Body of pancreas (tissue), 4 donors: ENCODE data around the gene DYNC1I1. TPM values are rescaled to one million over a fixed set of nuclear protein-coding genes. Genes with fewer than 3 reads are reported as not detected.

Experiments
- ATAC-seq: fragments of 150-250 bp; one replicate; pipeline ENCODE4 v1.9.1; 2016
- DNase-seq, 4 donors: peaks; one replicate each; pipeline ENCODE4 v3.0.0-alpha.2; 2019
- H3K27ac ChIP-seq, 4 donors: fragments of 200-600 bp; sonication (generic); 1 replicate in 3 of 4; 2 replicates in 1 of 4; pipeline versions ENCODE4 v1.5.1 to v1.6.1; 2016 to 2019; ENCODE audit warnings: mild to moderate bottlenecking in 1 of 4, mixed read lengths in 1 of 4, moderate library complexity in 1 of 4
- H3K27me3 ChIP-seq, 2 donors: fragments of 200-600 bp; sonication (generic); one replicate each; pipeline ENCODE4 v1.6.0; 2016; ENCODE audit warnings: mild to moderate bottlenecking in 1 of 2
- H3K36me3 ChIP-seq, 2 donors: fragments of 200-600 bp; sonication (generic); replicated peaks in 1 of 2; 2 replicates each; pipeline ENCODE4 v1.5.1; 2016; ENCODE audit warnings: low read depth in 2 of 2; ENCODE audit not compliant: insufficient read depth in 1 of 2
- H3K4me1 ChIP-seq: fragments of 200-600 bp; sonication (generic); one replicate; pipeline ENCODE4 v1.6.0; 2016
- H3K4me3 ChIP-seq, 2 donors: fragments of 200-600 bp; sonication (generic); 1 replicate in 1 of 2; 2 replicates in 1 of 2; pipeline ENCODE4 v1.5.1; 2016 to 2019
- H3K9me3 ChIP-seq, 3 donors: fragments of 200-600 bp; sonication (generic); 1 replicate in 2 of 3; 2 replicates in 1 of 3; pipeline ENCODE4 v1.5.1; 2016
- CTCF ChIP-seq, 7 experiments: fragments of 450-650 bp in 4 of 7; fragments of 200-600 bp in 3 of 7; sonication (generic) in 3 of 7; IDR thresholded peaks; one replicate each; pipeline ENCODE4 v1.5.1; 2016 to 2019; ENCODE audit warnings: antibody characterized with exemption in 7 of 7
- POLR2A ChIP-seq, 3 donors: fragments of 450-650 bp; IDR thresholded peaks; one replicate each; pipeline ENCODE4 v1.6.1; 2016; ENCODE audit warnings: antibody characterized with exemption in 3 of 3, mild to moderate bottlenecking in 2 of 3
- WGBS, 2 donors: methylation state at CpG; one replicate each; pipeline ENCODE4 v1.1.5; 2017; 5-methylcytosine and 5-hydroxymethylcytosine counted together
- intact Hi-C: fragments of 100-400 bp; cut with DNase I; formaldehyde crosslinking; loops from one replicate; pipeline ENCODE4 v1.15.1; 2023
- total RNA-seq, 2 donors: library from RNA; depleted of rRNA; stranded (reverse); fragments of >200 nt; gene quantifications; one replicate each; pipeline ENCODE4 v1.1.0, GENCODE V29; 2016

The DYNC1I1 gene
- total RNA-seq, 2 donors from 2014 or later, result 1.3 to 4.2 TPM

GRCh38 chr7:95893484-95893883 lies 121.1 kb downstream of the DYNC1I1 start:
- no peak overlapping the region for H3K27ac ChIP-seq
- ATAC-seq, result no peak
- TF ChIP-seq CTCF (IDR thresholded peaks at IDR 0.05) (no peak), POLR2A (IDR thresholded peaks at IDR 0.05) (no peak)
- H3K4me1 ChIP-seq, result no peaks in the 10 kb centered on the region
- intact Hi-C loops, result no loop called here
- DNase-seq, result no peak
- H3K36me3 ChIP-seq, result no peaks in the 10 kb centered on the region
- no peak overlapping the region for H3K4me3 ChIP-seq
- H3K9me3 ChIP-seq, result no peaks in the 10 kb centered on the region
- H3K27me3 ChIP-seq, result no peaks in the 10 kb centered on the region

GRCh38 chr7:95897557-95898251 lies 125.3 kb downstream of the DYNC1I1 start:
- no peaks in the 10 kb centered on the region for H3K4me1 ChIP-seq
- TF ChIP-seq POLR2A (IDR thresholded peaks at IDR 0.05) (no peak), CTCF (IDR thresholded peaks at IDR 0.05) (no peak)
- 51 to 52% methylated on average over 5 of the region's 5 CpGs for WGBS, 2 donors
- no peak overlapping the region for H3K27ac ChIP-seq
- H3K9me3 ChIP-seq, result no peaks in the 10 kb centered on the region
- no peak for ATAC-seq
- intact Hi-C loops, result no loop called here
- no peaks in the 10 kb centered on the region for H3K36me3 ChIP-seq
- DNase-seq, result no peak
- no peak overlapping the region for H3K4me3 ChIP-seq
- H3K27me3 ChIP-seq, result no peaks in the 10 kb centered on the region

GRCh38 chr7:95899919-95900513 lies 127.7 kb downstream of the DYNC1I1 start:
- no peak for ATAC-seq
- no peaks in the 10 kb centered on the region for H3K4me1 ChIP-seq
- no peaks in the 10 kb centered on the region for H3K27me3 ChIP-seq
- TF ChIP-seq CTCF (IDR thresholded peaks at IDR 0.05) (no peak), POLR2A (IDR thresholded peaks at IDR 0.05) (no peak)
- H3K9me3 ChIP-seq, result no peaks in the 10 kb centered on the region
- no peaks in the 10 kb centered on the region for H3K36me3 ChIP-seq
- peak in 1 of 4 donors; percentile 6 for DNase-seq
- H3K4me3 ChIP-seq, result no peak overlapping the region
- WGBS, 2 donors, result 24 to 36% methylated on average over 5 of the region's 5 CpGs
- intact Hi-C loops, result no loop called here
- H3K27ac ChIP-seq, result no peak overlapping the region

- no peaks in the 10 kb centered on the region for H3K9me3 ChIP-seq
- no peaks in the 10 kb centered on the region for H3K27me3 ChIP-seq
- no peaks in the 10 kb centered on the region for H3K36me3 ChIP-seq
- ATAC-seq (no peak), DNase-seq (no peak)
- H3K4me3 ChIP-seq, result no peak overlapping the region
- H3K4me1 ChIP-seq, result no peaks in the 10 kb centered on the region
- WGBS, 2 donors, result 62 to 63% methylated on average over 1 of the region's 1 CpG
- intact Hi-C loops, result no loop called here
- no peak for TF ChIP-seq POLR2A (IDR thresholded peaks at IDR 0.05)
- TF ChIP-seq CTCF (IDR thresholded peaks at IDR 0.05), result no peak
- no peak overlapping the region for H3K27ac ChIP-seq
Measured at GRCh38 chr7:95901006-95901405, 128.7 kb downstream of the DYNC1I1 start.

- Histone ChIP-seq H3K27ac (no peak overlapping the region), H3K4me3 (no peak overlapping the region), H3K4me1 (no peaks in the 10 kb centered on the region), H3K27me3 (no peaks in the 10 kb centered on the region), H3K36me3 (no peaks in the 10 kb centered on the region), H3K9me3 (no peaks in the 10 kb centered on the region)
- intact Hi-C loops, result no loop called here
- ATAC-seq (no peak), DNase-seq (peak in 2 of 4 donors; percentile 6 to 44)
- TF ChIP-seq CTCF (IDR thresholded peaks at IDR 0.05) (no peak), POLR2A (IDR thresholded peaks at IDR 0.05) (no peak)
Measured at GRCh38 chr7:95904099-95904498, 131.7 kb downstream of the DYNC1I1 start.
